Activated naive CD8-positive, alpha-beta T cell treated with anti-CD3 and anti-CD28 coated beads, Interleukin-2, amount 50 U/mL, for 24 hours (primary cell): ENCODE measurements around the gene SPANXA2.
"Not testable (repeated sequence)": the region's sequence is repeated elsewhere in the genome, so short reads cannot be mapped to it uniquely, and the experiment has no call there.

Source experiments
- ATAC-seq: fragments of 150-1000 bp; cut with Tn5 transposase; one replicate; pipeline ENCODE4 v1.10.0; 2021
- DNase-seq: peaks from one replicate; pipeline ENCODE4 v3.0.0; 2021
- H3K27ac Mint-ChIP-seq: one replicate; pipeline ENCODE4 v1.8.0; 2021; ENCODE audit warnings: mild to moderate bottlenecking, mixed read lengths
- H3K27me3 Mint-ChIP-seq: one replicate; pipeline ENCODE4 v1.8.0; 2021; ENCODE audit warnings: mixed read lengths
- H3K36me3 Mint-ChIP-seq: one replicate; pipeline ENCODE4 v1.8.0; 2021; ENCODE audit warnings: low read depth, mixed read lengths
- H3K4me1 Mint-ChIP-seq: one replicate; pipeline ENCODE4 v1.8.0; 2021; ENCODE audit warnings: mixed read lengths
- H3K4me3 Mint-ChIP-seq: one replicate; pipeline ENCODE4 v1.8.0; 2021; ENCODE audit warnings: mild to moderate bottlenecking, moderate library complexity, mixed read lengths
- H3K9me3 Mint-ChIP-seq: one replicate; pipeline ENCODE4 v1.8.0; 2021; ENCODE audit warnings: mixed read lengths

The SPANXA2 gene, protein sequence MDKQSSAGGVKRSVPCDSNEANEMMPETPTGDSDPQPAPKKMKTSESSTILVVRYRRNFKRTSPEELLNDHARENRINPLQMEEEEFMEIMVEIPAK

DNA sequence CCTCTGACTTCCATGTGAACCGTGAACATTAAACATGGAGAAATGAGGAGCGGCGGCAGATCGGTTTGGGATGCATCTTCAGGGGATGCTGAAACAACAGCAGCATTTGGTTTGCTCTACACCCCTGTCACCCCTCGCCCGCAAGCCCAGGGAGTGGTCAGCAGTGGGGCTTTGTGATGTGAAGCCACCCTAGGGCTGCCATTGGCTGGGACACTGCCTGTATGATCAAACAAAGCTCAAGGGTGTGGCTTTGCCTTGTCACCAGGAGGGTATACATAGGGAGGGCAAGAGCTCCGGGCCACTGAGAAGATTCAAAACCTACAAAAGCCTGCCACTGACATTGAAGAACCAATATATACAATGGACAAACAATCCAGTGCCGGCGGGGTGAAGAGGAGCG, at the start of gene SPANXA2:
Gene SPANXA2 (plus strand): TSS at position 301 of the 400 bp plus-strand sequence. CDS start 60 bp downstream, at position 361.
- not testable (repeated sequence) for H3K4me1 Mint-ChIP-seq, H3K9me3 Mint-ChIP-seq, H3K4me3 Mint-ChIP-seq, H3K27me3 Mint-ChIP-seq, H3K36me3 Mint-ChIP-seq, H3K27ac Mint-ChIP-seq, DNase-seq, ATAC-seq

DNA sequence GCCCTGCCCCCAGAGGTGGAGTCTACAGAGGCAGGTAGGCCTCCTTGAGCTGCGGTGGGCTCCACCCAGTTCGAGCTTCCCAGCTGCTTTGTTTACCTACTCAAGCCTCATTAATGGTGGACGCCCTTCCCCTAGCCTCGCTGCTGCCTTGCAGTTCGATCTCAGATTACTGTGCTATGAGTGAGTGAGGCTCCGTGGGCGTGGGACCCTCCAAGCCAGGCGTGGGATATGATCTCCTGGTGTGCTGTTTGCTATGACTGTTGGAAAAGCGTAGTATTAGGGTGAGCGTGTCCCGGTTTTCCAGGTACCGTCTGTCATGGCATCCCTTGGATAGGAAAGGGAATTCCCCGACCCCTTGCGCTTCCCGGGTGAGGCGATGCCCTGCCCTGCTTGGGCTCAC, 47.0 kb upstream of the SPANXA2 start:
- ATAC-seq, H3K27ac Mint-ChIP-seq, H3K4me3 Mint-ChIP-seq, H3K9me3 Mint-ChIP-seq, H3K27me3 Mint-ChIP-seq, H3K4me1 Mint-ChIP-seq, H3K36me3 Mint-ChIP-seq, DNase-seq: not testable (repeated sequence)

DNA sequence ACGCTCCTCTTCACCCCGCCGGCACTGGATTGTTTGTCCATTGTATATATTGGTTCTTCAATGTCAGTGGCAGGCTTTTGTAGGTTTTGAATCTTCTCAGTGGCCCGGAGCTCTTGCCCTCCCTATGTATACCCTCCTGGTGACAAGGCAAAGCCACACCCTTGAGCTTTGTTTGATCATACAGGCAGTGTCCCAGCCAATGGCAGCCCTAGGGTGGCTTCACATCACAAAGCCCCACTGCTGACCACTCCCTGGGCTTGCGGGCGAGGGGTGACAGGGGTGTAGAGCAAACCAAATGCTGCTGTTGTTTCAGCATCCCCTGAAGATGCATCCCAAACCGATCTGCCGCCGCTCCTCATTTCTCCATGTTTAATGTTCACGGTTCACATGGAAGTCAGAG, 4.9 kb upstream of the SPANXA2 start, which contains the start of gene SPANXA1:
Gene SPANXA1 (minus strand): TSS at position 101 of the 400 bp plus-strand sequence. CDS start 60 bp downstream, at position 41.
- not testable (repeated sequence) for DNase-seq, ATAC-seq, H3K4me1 Mint-ChIP-seq, H3K4me3 Mint-ChIP-seq, H3K9me3 Mint-ChIP-seq, H3K27ac Mint-ChIP-seq, H3K27me3 Mint-ChIP-seq, H3K36me3 Mint-ChIP-seq

DNA sequence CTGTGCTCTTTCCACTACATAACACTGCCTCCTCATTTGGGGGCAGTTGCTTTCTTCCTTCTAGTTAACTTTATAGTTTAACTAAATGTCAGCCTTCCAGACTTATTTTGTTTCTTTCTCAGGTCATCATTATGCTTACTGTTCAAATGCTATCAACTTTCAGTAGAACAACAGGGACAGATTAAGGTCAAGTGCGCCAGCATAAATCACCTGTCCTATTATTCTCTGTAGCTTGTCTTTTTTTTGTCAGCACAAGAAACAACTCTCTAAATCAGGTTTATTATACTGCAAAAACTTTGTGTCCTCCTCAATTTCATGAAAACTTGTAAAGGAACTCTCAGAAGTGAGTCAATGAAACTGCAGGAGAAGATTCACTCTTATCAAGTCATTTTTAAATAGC, 19.6 kb downstream of the SPANXA2 start:
- Mint-ChIP-seq H3K4me1 (no peaks in the 10 kb centered on the region), H3K27me3 (no peaks in the 10 kb centered on the region), H3K36me3 (no peaks in the 10 kb centered on the region), H3K27ac (no peak overlapping the region), H3K4me3 (no peak overlapping the region), H3K9me3 (peaks cover 5% of the 10 kb centered on the region)
- ATAC-seq: no peak
- DNase-seq: no peak

DNA sequence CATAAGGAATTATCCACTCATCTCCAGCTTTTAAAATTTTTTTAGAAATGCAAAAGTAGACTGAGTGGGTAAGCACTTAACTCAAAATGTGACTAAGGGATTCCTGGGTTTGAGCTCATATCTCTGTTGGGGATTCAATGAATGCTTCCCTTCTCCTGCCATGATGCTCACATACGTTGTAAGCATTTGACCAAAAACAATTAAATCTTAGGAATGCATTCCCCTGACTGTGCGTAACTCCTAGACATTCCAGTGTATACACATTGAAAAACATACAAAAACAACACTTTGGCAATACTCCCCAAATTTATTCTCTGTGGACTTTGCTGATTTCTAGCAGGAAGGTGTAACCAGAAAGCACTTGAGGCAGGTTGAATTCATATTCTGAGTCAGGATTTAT, 29.8 kb downstream of the SPANXA2 start:
- Mint-ChIP-seq H3K4me3 (no peak overlapping the region), H3K27me3 (no peaks in the 10 kb centered on the region), H3K36me3 (no peaks in the 10 kb centered on the region), H3K9me3 (peaks cover 4% of the 10 kb centered on the region), H3K4me1 (no peaks in the 10 kb centered on the region), H3K27ac (no peak overlapping the region)
- DNase-seq: no peak
- no peak for ATAC-seq

DNA sequence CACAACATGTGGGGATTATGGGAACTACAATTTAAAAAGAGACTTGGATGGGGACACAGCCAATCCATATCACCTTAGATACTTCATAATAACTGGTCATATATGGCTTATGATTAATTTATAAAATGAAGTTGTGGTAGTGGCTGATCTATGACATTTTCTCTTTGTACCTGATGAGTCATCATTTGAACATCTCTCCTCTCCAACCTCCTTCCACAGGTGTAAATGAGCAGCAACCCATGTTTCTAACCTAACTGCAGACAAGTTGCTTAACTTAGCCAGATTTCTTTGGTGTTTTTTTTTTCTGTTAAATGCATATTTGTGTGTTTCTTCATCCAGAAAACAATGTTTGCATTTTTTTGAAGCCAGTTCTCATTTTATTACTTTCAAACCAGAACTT, 42.6 kb downstream of the SPANXA2 start:
- Mint-ChIP-seq H3K27me3 (no peaks in the 10 kb centered on the region), H3K27ac (no peak overlapping the region), H3K4me3 (no peak overlapping the region), H3K9me3 (peaks cover 6% of the 10 kb centered on the region), H3K36me3 (no peaks in the 10 kb centered on the region), H3K4me1 (no peaks in the 10 kb centered on the region)
- DNase-seq (no peak), ATAC-seq (no peak)

DNA sequence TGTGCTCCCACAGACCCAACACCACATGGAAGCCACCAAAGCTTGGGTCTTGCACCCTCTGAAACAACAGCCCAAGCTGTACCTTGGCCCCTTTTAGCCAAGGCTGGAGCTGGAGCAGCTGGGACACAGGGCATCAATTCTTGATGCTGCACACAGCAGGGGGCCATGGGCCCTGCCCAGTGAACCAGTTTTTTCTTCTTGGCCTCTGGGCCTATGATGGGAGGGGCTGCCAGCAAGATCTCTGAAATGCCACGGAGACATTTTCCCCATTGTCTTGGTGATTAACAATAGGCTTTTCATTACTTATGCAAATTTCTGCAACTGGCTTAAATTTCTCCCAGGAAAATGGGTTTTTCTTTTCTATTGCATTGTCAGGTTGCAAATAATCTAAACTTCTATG, 49.0 kb downstream of the SPANXA2 start:
- Mint-ChIP-seq H3K27ac (no peak overlapping the region), H3K9me3 (peaks cover 5% of the 10 kb centered on the region), H3K4me1 (no peaks in the 10 kb centered on the region), H3K4me3 (no peak overlapping the region), H3K27me3 (no peaks in the 10 kb centered on the region), H3K36me3 (no peaks in the 10 kb centered on the region)
- ATAC-seq: no peak
- no peak for DNase-seq
